GM12892 (cell line): ENCODE data around the gene RASGRP4.

ENCODE experiments used
- POLR2A ChIP-seq: IDR thresholded peaks from 2 replicates; pipeline ENCODE4 v1.6.1; 2011; ENCODE audit warnings: low read depth, low read length, control low read depth
- POLR2AphosphoS5 ChIP-seq: IDR thresholded peaks from 2 replicates; pipeline ENCODE4 v1.6.1; 2011; ENCODE audit warnings: low read depth, low read length, control low read depth
- TAF1 ChIP-seq: IDR thresholded peaks from 2 replicates; pipeline ENCODE4 v1.6.1; 2011; ENCODE audit warnings: low read depth, mild to moderate bottlenecking, control low read depth, low read length, borderline replicate concordance

GRCh38 chr19:38399537-38399936 lies 26.5 kb downstream of the RASGRP4 start:
- TF ChIP-seq POLR2A (no peak), POLR2AphosphoS5 (no peak), TAF1 (no peak)
